Neuronal stem cell (in vitro differentiated cells): ENCODE measurements around the gene BATF.
A peak's percentile ranks its signal among the peaks of the same experiment; 100 is the strongest.

Experiments
- DNase-seq: peaks from one replicate; pipeline ENCODE4 v3.0.0-alpha.2; 2013; ENCODE audit warnings: low spot score
- H2AFZ ChIP-seq: one replicate; pipeline ENCODE4 v1.6.1; 2013; ENCODE audit warnings: mild to moderate bottlenecking, low read length, inconsistent platforms
- H2AK5ac ChIP-seq: 2 replicates; pipeline ENCODE4 v1.6.1; 2013; ENCODE audit warnings: low read depth, mild to moderate bottlenecking, inconsistent platforms, low read length, moderate library complexity, mixed read lengths
- H2BK120ac ChIP-seq: 2 replicates; pipeline ENCODE4 v1.6.1; 2013; ENCODE audit warnings: low read depth, mild to moderate bottlenecking, inconsistent platforms, low read length, moderate library complexity, mixed read lengths
- H2BK12ac ChIP-seq: one replicate; pipeline ENCODE4 v1.6.1; 2013; ENCODE audit warnings: low read length, inconsistent platforms
- H2BK15ac ChIP-seq: 2 replicates; pipeline ENCODE4 v1.6.1; 2013; ENCODE audit warnings: mild to moderate bottlenecking, low read length, inconsistent platforms, mixed read lengths
- H2BK5ac ChIP-seq: one replicate; pipeline ENCODE4 v1.6.1; 2013; ENCODE audit warnings: inconsistent platforms, mild to moderate bottlenecking, low read length, moderate library complexity
- H3K14ac ChIP-seq: one replicate; pipeline ENCODE4 v1.6.1; 2013; ENCODE audit warnings: low read length, inconsistent platforms
- H3K18ac ChIP-seq: 2 replicates; pipeline ENCODE4 v1.6.1; 2013; ENCODE audit warnings: low read length, inconsistent platforms
- H3K23ac ChIP-seq: 2 replicates; pipeline ENCODE4 v1.6.1; 2013; ENCODE audit warnings: low read depth, mild to moderate bottlenecking, mixed read lengths, low read length, inconsistent platforms; ENCODE audit not compliant: poor library complexity
- H3K27ac ChIP-seq: replicated peaks from 3 replicates; pipeline ENCODE4 v1.5.1; 2013; ENCODE audit warnings: low read length, inconsistent platforms
- H3K27me3 ChIP-seq, 3 experiments: 2 replicates each; pipeline ENCODE4 v1.6.1; 2013; ENCODE audit warnings: low read length in 3 of 3, mild to moderate bottlenecking in 2 of 3, inconsistent platforms in 1 of 3, low read depth in 1 of 3, mixed read lengths in 1 of 3, moderate library complexity in 1 of 3; ENCODE audit not compliant: control insufficient read depth in 3 of 3, insufficient read depth in 3 of 3
- H3K36me3 ChIP-seq, 2 donors: replicated peaks in 1 of 2; 2 replicates each; pipeline ENCODE4 v1.6.1; 2013; ENCODE audit warnings: low read length in 2 of 2; ENCODE audit not compliant: control insufficient read depth in 2 of 2, insufficient read depth in 2 of 2
- H3K4ac ChIP-seq: 2 replicates; pipeline ENCODE4 v1.6.1; 2013; ENCODE audit warnings: inconsistent platforms, mild to moderate bottlenecking, low read length, moderate library complexity
- H3K4me1 ChIP-seq, 2 donors: 1 replicate in 1 of 2; 2 replicates in 1 of 2; pipeline ENCODE4 v1.6.1; 2013; ENCODE audit warnings: low read length in 2 of 2, low read depth in 1 of 2; ENCODE audit not compliant: control insufficient read depth in 2 of 2, insufficient read depth in 1 of 2
- H3K4me2 ChIP-seq: one replicate; pipeline ENCODE4 v1.6.1; 2013; ENCODE audit warnings: mild to moderate bottlenecking, low read length, inconsistent platforms; ENCODE audit not compliant: insufficient read depth, poor library complexity, severe bottlenecking
- H3K4me3 ChIP-seq, 2 donors: 2 replicates each; pipeline ENCODE4 v1.5.1; 2013; ENCODE audit warnings: low read length in 2 of 2, mild to moderate bottlenecking in 2 of 2, inconsistent platforms in 1 of 2, moderate library complexity in 1 of 2
- H3K79me1 ChIP-seq: one replicate; pipeline ENCODE4 v1.6.1; 2013; ENCODE audit warnings: low read depth, mild to moderate bottlenecking, inconsistent platforms, low read length, moderate library complexity
- H3K9ac ChIP-seq: one replicate; pipeline ENCODE4 v1.6.1; 2013; ENCODE audit warnings: mild to moderate bottlenecking, low read depth, low read length, inconsistent platforms; ENCODE audit not compliant: poor library complexity
- H3K9me3 ChIP-seq, 2 donors: replicated peaks in 1 of 2; 2 replicates each; pipeline versions ENCODE3 to v1.6.1; 2013; ENCODE audit warnings: low read length in 2 of 2, mild to moderate bottlenecking in 2 of 2, inconsistent platforms in 1 of 2, low read depth in 1 of 2, mixed read lengths in 1 of 2, moderate library complexity in 1 of 2; ENCODE audit not compliant: control insufficient read depth in 2 of 2, insufficient read depth in 1 of 2
- H4K8ac ChIP-seq: one replicate; pipeline ENCODE4 v1.6.1; 2013; ENCODE audit warnings: low read depth, mild to moderate bottlenecking, inconsistent platforms, low read length, moderate library complexity
- H4K91ac ChIP-seq: one replicate; pipeline ENCODE4 v1.6.1; 2013; ENCODE audit warnings: low read length, low read depth, mild to moderate bottlenecking, inconsistent platforms; ENCODE audit not compliant: poor library complexity
- WGBS, 2 donors: extraction: QIAGEN DNeasy Blood & Tissue Kit; methylation state at CpG; one replicate each; pipeline ENCODE4 v1.1.7; 2013; ENCODE audit warnings: missing lambda C conversion rate in 2 of 2, mixed read lengths in 1 of 2; ENCODE audit not compliant: insufficient read length in 2 of 2, insufficient replicate concordance in 1 of 2; ENCODE audit errors: extremely low coverage in 2 of 2; 5-methylcytosine and 5-hydroxymethylcytosine counted together

BATF gene

DNA sequence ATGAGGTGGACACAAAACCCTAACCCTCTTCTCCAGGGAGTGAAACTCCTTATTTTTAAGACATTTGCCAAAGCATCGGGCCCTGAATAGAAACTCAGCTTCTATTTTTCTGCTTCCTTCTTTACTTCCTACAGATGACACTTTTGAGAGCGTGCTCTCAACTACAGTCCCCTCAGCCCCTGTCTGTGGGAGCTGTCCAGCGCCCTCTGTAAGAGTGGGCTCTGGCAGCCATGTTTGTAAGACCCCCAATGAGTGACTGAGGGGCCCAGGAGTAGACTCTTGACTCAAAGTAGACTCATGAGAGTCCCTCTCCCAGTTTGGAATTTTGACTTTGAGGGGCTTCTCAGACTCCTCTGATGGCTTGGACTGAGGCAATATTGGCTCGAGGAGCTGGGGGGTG lies 25.5 kb upstream of the BATF start:
- no peak overlapping the region for H2BK12ac ChIP-seq
- H3K4me2 ChIP-seq: no peak overlapping the region
- peaks cover 0 to 10% (median 0%) of the 10 kb centered on the region in 3 experiments for H3K27me3 ChIP-seq
- H2BK5ac ChIP-seq: no peak overlapping the region
- no peaks in the 10 kb centered on the region for H3K36me3 ChIP-seq
- no peaks in the 10 kb centered on the region for H3K79me1 ChIP-seq
- H2AFZ ChIP-seq: no peak overlapping the region
- H4K8ac ChIP-seq: no peak overlapping the region
- no CpG with 5 or more reads among the region's 4 CpGs for WGBS, 2 donors
- H3K4me3 ChIP-seq: no peak overlapping the region
- H3K14ac ChIP-seq: no peak overlapping the region
- no peak overlapping the region for H2BK15ac ChIP-seq
- peaks cover 0 to 3% of the 10 kb centered on the region in 2 donors for H3K4me1 ChIP-seq
- H3K9me3 ChIP-seq: peaks cover 0 to 2% of the 10 kb centered on the region in 2 donors
- H4K91ac ChIP-seq: no peak overlapping the region
- H3K4ac ChIP-seq: no peak overlapping the region
- no peak overlapping the region for H3K9ac ChIP-seq
- H3K18ac ChIP-seq: no peak overlapping the region
- H3K23ac ChIP-seq: no peak overlapping the region
- no peak overlapping the region for H2AK5ac ChIP-seq
- H3K27ac ChIP-seq: no peak overlapping the region
- DNase-seq: no peak
- H2BK120ac ChIP-seq: no peak overlapping the region

DNA sequence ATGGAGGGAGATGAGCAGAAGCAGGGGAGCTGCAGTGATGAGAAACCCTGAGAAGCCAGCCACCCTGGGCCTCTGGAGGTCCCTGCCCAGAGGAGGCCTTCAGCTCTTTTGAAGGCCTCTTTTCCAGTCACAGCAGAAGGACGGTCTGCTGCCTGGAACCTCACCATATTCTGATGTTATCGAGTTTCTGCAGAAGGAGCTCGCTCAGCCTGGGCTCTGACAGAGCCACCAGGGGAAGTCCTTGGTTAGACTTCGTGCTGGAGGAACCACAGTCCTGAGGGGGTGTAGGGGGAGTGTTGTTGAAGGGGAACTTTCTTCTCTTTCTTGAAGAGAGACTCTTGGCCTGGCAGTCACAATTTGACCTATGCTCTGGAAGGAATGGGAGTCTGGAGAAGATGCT lies 25.1 kb upstream of the BATF start:
- no peak overlapping the region for H3K9ac ChIP-seq
- H2BK12ac ChIP-seq: no peak overlapping the region
- H3K27ac ChIP-seq: no peak overlapping the region
- no peak for DNase-seq
- H3K4ac ChIP-seq: no peak overlapping the region
- H3K14ac ChIP-seq: no peak overlapping the region
- H3K79me1 ChIP-seq: no peaks in the 10 kb centered on the region
- no peak overlapping the region for H2BK15ac ChIP-seq
- H3K36me3 ChIP-seq: no peaks in the 10 kb centered on the region
- no peak overlapping the region for H4K8ac ChIP-seq
- H2AFZ ChIP-seq: no peak overlapping the region
- no peak overlapping the region for H2BK120ac ChIP-seq
- no peak overlapping the region for H2AK5ac ChIP-seq
- no peak overlapping the region for H4K91ac ChIP-seq
- H3K18ac ChIP-seq: no peak overlapping the region
- no CpG with 5 or more reads among the region's 4 CpGs for WGBS, 2 donors
- peaks cover 0 to 2% of the 10 kb centered on the region in 2 donors for H3K9me3 ChIP-seq
- no peak overlapping the region for H3K4me2 ChIP-seq
- peaks cover 0 to 3% of the 10 kb centered on the region in 2 donors for H3K4me1 ChIP-seq
- no peak overlapping the region for H3K23ac ChIP-seq
- H3K4me3 ChIP-seq: no peak overlapping the region
- no peak overlapping the region for H2BK5ac ChIP-seq
- H3K27me3 ChIP-seq: peaks cover 0 to 10% (median 0%) of the 10 kb centered on the region in 3 experiments

GRCh38 chr14:75497701-75498100 lies 24.6 kb upstream of the BATF start:
- no CpG with 5 or more reads among the region's 11 CpGs for WGBS, 2 donors
- Histone ChIP-seq H2BK5ac (no peak overlapping the region), H3K4me1 (peaks cover 0 to 3% of the 10 kb centered on the region in 2 donors), H2AK5ac (no peak overlapping the region), H3K27me3 (peaks cover 0 to 10% (median 0%) of the 10 kb centered on the region in 3 experiments), H2BK12ac (no peak overlapping the region), H4K91ac (no peak overlapping the region), H2AFZ (no peak overlapping the region), H4K8ac (no peak overlapping the region), H3K23ac (no peak overlapping the region), H2BK15ac (no peak overlapping the region), H3K18ac (no peak overlapping the region), H3K9me3 (peaks cover 0 to 2% of the 10 kb centered on the region in 2 donors), H3K4me2 (no peak overlapping the region), H3K9ac (no peak overlapping the region), H3K27ac (no peak overlapping the region), H3K14ac (no peak overlapping the region), H2BK120ac (no peak overlapping the region), H3K4ac (no peak overlapping the region), H3K36me3 (no peaks in the 10 kb centered on the region), H3K4me3 (no peak overlapping the region), H3K79me1 (no peaks in the 10 kb centered on the region)
- no peak for DNase-seq

DNA sequence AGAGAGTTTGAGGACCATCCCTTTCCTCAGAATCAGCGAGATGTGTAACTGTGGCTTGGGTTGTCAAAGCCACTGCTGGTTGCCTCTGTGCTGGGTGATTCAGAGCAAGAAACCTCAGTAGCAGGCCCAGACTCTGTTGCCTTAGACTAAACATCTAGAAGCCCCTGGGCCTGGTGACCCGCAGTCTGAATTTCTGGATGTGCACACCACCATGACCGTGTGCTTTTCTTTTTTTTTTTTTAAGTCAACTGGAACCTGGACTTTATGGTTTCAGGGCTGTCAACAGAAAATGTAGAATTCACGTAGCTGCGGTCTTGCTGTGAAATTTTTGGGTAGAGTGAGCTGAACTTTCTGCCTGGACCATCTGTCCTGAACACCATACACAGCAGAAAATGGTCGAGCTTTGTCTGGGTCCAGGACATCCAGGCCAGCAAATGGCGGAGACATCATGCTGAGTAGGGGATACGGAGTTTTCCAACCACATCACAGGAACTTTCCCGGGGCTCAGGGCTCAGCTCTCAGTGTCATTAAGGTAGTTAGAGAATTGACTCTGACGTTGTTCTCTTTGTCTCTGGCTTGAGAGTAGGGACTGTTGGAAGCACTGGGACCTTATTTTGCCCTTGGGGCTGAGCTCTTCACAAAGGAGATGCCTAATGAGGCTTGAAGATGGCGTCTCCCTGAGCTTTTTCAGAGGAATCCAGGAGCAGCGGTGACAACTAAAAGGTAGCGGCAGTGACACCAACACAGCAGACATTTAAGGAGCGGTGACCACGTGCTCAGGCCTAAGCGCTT lies 23.0 kb upstream of the BATF start:
- no peak overlapping the region for H2BK12ac ChIP-seq
- H3K9me3 ChIP-seq: peaks cover 0 to 2% of the 10 kb centered on the region in 2 donors
- no peak overlapping the region for H3K4ac ChIP-seq
- H2AK5ac ChIP-seq: no peak overlapping the region
- H2AFZ ChIP-seq: peak overlapping the region; percentile 31
- H4K91ac ChIP-seq: no peak overlapping the region
- H3K4me2 ChIP-seq: no peak overlapping the region
- no peak overlapping the region for H3K27ac ChIP-seq
- H3K14ac ChIP-seq: no peak overlapping the region
- no peak overlapping the region for H3K4me3 ChIP-seq
- no peak overlapping the region for H2BK5ac ChIP-seq
- H3K36me3 ChIP-seq: no peaks in the 10 kb centered on the region
- no peaks in the 10 kb centered on the region for H3K79me1 ChIP-seq
- H3K4me1 ChIP-seq: peaks cover 0 to 3% of the 10 kb centered on the region in 2 donors
- peaks cover 0 to 8% (median 0%) of the 10 kb centered on the region in 3 experiments for H3K27me3 ChIP-seq
- DNase-seq: no peak
- no peak overlapping the region for H3K9ac ChIP-seq
- no CpG with 5 or more reads among the region's 16 CpGs for WGBS, 2 donors
- H2BK15ac ChIP-seq: no peak overlapping the region
- no peak overlapping the region for H3K23ac ChIP-seq
- H4K8ac ChIP-seq: no peak overlapping the region
- no peak overlapping the region for H3K18ac ChIP-seq
- H2BK120ac ChIP-seq: no peak overlapping the region
